ENCODE results near the gene DIAPH3.
"Not testable (repeated sequence)": the region's sequence is repeated elsewhere in the genome, so short reads cannot be mapped to it uniquely, and the experiment has no call there.

DIAPH3 gene

DNA sequence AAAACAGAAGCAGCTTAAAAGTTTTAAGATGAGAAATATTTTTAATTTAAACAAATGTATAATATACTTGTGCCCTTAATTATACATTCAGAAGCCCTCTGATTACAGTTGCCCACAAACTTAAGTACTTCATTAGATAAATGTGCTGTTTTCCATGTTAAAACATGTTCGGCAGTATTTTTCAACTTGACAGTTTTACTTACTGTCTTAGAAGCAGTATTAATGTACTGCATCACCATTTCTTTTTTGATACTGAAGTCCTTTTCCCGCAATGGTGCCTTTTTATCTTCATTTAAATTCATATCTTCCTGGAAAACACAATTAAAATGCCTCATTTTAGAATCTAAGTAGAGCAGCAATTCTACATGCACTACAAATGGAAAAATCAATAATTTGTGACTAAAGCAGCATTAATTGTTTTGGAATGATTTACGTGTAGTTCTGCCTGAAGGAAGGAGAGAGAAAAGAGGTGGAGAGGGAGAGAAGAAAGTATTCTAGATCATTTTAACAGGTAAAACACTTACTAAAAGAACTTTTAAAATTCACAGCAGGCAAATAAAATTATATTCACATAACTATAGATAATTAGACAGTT lies 70.2 kb downstream of the DIAPH3 start:
- ChIA-PET CTCF (interaction anchor here (1.0 to 1.2 kb wide), 2 partner anchors 31 to 38 kb away, joined by 3 read pairs; no protein-coding TSS in a partner anchor), POLR2A (no interaction called here)
- no peak for DNase-seq (ENCODE audit: extremely low spot score)
- TF ChIP-seq, protein P1, sequence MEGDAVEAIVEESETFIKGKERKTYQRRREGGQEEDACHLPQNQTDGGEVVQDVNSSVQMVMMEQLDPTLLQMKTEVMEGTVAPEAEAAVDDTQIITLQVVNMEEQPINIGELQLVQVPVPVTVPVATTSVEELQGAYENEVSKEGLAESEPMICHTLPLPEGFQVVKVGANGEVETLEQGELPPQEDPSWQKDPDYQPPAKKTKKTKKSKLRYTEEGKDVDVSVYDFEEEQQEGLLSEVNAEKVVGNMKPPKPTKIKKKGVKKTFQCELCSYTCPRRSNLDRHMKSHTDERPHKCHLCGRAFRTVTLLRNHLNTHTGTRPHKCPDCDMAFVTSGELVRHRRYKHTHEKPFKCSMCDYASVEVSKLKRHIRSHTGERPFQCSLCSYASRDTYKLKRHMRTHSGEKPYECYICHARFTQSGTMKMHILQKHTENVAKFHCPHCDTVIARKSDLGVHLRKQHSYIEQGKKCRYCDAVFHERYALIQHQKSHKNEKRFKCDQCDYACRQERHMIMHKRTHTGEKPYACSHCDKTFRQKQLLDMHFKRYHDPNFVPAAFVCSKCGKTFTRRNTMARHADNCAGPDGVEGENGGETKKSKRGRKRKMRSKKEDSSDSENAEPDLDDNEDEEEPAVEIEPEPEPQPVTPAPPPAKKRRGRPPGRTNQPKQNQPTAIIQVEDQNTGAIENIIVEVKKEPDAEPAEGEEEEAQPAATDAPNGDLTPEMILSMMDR (IDR thresholded peaks at IDR 0.05; ENCODE audit: control extremely low read depth, extremely low read depth, low read depth, missing control alignments), result no peak

DNA sequence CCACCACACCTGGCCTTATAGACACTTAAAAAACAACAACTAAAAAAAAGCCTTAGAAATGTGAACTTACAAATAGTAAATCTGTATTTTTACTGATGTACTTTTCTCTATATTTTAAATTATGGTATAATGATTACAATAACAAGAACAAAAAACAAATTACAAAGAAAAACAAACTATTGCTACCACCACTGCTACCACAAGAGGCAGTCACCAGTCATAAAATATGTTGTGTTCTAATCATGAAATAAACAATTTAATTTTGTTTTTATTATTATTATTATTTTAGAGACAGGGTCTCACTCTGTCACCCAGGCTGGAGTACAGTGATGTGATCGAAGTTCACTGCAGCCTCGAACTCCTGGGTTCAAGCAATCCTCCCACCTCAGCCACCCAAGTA lies 72.2 kb downstream of the DIAPH3 start:
- TF ChIP-seq, protein P1 (IDR thresholded peaks at IDR 0.05; ENCODE audit: control extremely low read depth, extremely low read depth, low read depth, missing control alignments), result no peak
- ChIA-PET CTCF (interaction anchor here (1.4 to 1.5 kb wide), 2 partner anchors 13 to 14 kb away, joined by 3 to 5 read pairs; no protein-coding TSS in a partner anchor), POLR2A (no interaction called here)
- no peak for DNase-seq (ENCODE audit: extremely low spot score)

DNA sequence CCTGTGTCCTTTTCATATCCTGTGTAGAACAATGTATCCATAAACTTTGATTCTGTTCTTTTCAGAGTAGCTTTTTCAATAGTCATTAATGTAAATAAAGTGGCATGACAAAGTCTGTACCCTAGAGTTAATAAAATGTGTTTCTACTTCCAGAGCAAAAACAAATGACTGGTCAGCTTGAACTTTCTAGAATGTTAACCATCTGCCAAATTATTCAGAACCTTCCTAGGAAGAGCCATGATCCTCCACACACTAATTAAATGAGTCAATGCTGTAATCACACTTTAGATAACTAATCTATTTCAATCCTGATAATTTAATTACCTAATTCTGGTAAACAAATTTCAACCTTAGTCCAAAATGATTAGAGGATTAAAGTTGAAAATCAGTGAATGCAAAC lies 73.2 kb downstream of the DIAPH3 start:
- DNase-seq (ENCODE audit: extremely low spot score), result no peak
- CTCF ChIA-PET, result interaction anchor here (1.5 kb wide), 1 partner anchor 14 kb away, joined by 3 read pairs; no protein-coding TSS in a partner anchor
- TF ChIP-seq, protein P1 (IDR thresholded peaks at IDR 0.05; ENCODE audit: control extremely low read depth, extremely low read depth, low read depth, missing control alignments), result no peak
- POLR2A ChIA-PET, result no interaction called here

DNA sequence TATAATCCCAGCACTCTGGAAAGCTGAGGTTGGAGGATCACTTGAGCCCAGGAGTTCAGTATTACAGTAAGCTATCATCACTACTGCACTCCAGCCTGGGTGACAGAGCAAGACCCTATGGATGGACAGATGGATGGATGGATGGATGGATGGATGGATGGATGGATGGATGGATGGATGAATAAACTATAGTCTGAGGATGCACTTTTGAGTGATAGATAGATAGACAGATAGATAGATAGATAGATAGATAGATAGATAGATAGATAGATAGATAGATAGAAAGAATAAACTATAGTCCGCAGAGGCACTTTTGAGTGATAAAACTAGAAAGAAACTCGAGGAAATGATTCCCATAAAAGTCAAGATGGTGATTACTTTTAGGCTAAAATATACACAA lies 79.9 kb downstream of the DIAPH3 start:
- CTCF ChIA-PET; DNase-seq (ENCODE audit: extremely low spot score); POLR2A ChIA-PET: not testable (repeated sequence)

DNA sequence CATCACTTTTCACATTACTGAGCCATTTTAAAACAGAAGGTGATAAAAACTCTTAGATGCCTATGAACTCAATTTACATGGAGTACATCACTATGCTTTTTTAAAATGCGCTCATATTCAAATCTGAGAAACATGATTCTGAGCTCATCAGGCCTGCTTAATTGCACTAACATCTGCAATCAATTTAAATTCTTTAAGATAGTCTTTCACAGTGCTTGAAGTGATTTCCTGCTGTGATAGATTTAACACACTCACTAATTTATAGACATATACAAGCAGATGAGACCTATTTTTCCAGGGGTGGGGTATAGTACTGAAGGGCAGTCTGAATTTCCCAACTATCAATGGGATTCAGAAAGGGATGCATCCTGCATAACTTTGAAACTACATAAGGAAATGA lies 82.9 kb downstream of the DIAPH3 start:
- TF ChIP-seq, protein P1 (IDR thresholded peaks at IDR 0.05; ENCODE audit: control extremely low read depth, extremely low read depth, low read depth, missing control alignments), result no peak
- ChIA-PET POLR2A (no interaction called here), CTCF (interaction anchor here (1.0 kb wide), 1 partner anchor 20 kb away, joined by 3 read pairs; no protein-coding TSS in a partner anchor)
- DNase-seq (ENCODE audit: extremely low spot score), result no peak

DNA sequence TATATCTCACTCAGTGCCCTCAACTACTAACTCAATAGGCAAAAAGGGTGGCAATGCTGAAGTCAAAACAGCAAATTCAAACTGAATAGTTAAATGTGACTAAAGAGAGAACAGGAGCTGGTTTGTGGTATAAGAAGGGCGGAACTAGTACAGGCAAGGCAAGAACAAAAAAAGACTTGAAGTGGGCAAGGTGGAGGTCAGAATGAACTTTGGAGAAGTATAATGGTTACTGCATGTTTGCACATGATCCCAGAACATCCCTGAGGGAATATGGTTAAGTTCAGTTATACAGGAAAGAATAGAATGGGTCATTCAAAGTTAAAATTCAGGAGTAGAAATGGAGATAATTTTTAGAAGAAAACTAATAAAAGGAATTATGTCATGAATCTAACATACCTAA lies 85.5 kb downstream of the DIAPH3 start:
- DNase-seq (ENCODE audit: extremely low spot score), result no peak
- TF ChIP-seq, protein P1 (IDR thresholded peaks at IDR 0.05; ENCODE audit: control extremely low read depth, extremely low read depth, low read depth, missing control alignments), result no peak
- ChIA-PET POLR2A (no interaction called here), CTCF (no interaction called here)

DNA sequence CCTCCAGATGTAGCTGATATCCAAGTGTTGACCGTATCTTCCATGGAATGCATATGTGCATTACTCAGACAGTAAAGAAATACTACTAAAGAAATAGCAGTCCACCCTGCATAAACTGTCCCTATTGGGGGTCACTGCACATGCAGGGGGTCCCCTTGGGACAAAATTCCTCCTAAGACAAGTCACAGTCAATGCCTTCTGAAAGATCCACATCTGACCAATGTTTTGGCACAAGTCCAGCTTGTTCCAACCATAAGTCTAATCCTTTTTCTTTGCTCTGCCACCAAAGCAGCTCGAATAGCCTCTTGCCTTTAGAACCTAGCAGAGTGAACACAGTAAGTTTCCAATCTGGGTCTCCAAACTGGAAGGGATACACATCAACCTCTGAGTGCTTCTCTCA lies 87.9 kb downstream of the DIAPH3 start:
- CTCF ChIA-PET, result no interaction called here
- no peak for DNase-seq (ENCODE audit: extremely low spot score)
- POLR2A ChIA-PET, result no interaction called here

More for the DNA sequence above, 87.9 kb downstream of the DIAPH3 start:
- TF ChIP-seq, protein P1 (IDR thresholded peaks at IDR 0.05; ENCODE audit: control extremely low read depth, extremely low read depth, low read depth, missing control alignments), result no peak

All from GM10248 (cell line).